ENCODE data around the gene ZBTB8OS.
"Not testable (repeated sequence)": the region's sequence is repeated elsewhere in the genome, so short reads cannot be mapped to it uniquely, and the experiment has no call there.

The ZBTB8OS gene

DNA sequence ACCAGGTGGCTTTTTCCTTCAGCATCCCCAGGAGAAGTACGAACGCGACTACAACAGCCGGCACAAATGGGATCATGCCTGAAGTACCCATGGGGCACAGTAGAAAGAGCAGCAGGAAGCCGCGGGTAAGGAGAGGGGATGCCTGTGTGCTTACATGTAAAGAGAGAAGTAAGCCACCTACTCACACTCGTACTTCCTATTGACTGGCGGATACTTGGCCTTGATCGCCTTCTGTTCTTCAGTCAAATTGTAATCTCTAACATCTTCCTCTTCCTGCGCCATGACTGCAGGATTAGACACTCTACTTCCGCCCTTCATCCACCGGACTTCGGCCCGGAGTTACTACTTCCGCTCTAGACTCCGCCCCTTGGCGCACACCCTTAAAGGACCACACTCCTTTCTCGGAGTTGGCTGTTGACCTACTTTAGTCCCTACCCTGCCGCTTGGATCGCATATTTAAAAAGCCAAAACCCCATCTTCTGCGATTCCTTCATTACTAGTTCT lies at the start of gene ZBTB8OS:
Gene ZBTB8OS (minus strand): TSS at position 303 of the 504 bp plus-strand sequence. CDS start 21 bp downstream, at position 282.
- peak; percentile 95 for DNase-seq (ENCODE audit: low spot score)

DNA sequence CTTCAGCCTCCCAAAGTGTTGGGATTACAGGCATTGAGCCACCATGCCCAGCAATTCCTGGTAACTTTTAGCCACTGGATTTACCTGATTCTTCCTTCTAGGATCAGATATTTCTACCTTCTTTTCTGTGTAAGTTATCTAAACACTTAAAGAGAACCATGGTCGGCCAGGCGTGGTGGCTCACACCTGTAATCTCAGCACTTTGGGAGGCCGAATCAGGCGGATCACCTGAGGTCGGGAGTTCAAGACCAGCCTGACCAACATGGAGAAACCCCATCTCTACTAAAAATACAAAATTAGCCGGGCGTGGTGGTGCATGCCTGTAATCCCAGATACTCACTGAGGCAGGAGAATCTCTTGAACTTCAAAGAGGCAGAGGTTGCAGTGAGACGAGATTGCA lies 46.6 kb upstream of the ZBTB8OS start:
- DNase-seq (ENCODE audit: low spot score), result not testable (repeated sequence)

DNA sequence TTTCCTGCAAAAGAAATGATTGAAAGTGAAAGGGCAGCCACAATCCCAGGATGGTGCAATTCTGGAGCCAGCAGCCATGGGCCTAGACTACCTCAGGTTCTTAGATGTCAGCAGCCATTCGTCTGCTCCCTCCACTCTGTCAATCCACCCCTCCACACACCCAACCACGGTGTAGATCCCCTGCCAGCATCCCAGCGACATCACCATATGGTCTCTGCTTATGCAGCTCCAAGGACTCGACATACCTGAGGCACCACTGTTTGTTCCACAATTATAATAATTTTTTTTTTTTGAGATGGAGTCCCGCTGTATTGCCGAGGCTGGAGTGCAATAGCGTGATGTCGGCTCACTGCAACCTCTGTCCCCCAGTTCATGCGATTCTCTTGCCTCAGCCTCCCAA lies 45.7 kb upstream of the ZBTB8OS start:
- no peak for DNase-seq (ENCODE audit: low spot score)

DNA sequence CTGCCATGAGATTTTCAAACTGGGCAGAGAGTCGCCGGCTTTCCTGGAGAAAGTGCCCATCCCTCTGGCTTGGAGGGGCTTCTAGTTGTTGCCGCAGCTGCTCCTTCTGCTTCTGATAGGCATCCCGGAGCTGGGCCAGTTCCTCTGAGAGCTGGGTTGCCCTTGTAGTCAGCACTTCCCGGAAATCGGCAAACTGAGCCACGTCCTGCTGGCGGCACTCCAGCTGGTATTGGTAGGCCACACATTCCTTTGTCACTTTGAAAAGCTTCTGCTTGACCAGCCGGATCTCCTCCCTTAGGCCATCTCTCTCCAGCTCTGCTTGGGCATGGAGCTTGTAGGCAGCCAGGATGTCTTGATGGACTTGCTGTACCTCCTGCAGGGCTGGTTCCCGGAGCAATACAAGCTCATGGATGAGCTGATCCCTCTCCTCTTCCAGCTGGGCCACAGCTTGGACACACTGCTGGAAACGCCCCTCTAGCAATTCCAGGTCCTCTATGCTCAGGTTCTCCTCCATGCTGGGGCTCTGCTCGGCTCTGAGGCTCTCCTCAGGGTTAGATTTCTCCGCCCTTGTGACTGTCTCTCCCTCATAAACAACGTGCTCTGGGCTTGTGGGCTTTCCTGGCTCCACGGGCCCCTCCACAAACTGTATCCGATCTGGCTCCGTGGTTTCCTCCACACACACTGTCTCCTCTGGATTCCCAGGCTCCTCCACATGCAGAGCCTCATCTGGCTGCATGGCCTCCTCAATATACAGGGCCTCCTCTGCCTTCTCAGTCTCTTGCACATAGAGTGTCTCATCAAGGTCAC lies 45.0 kb upstream of the ZBTB8OS start:
- DNase-seq (ENCODE audit: low spot score), result peak; percentile 37

DNA sequence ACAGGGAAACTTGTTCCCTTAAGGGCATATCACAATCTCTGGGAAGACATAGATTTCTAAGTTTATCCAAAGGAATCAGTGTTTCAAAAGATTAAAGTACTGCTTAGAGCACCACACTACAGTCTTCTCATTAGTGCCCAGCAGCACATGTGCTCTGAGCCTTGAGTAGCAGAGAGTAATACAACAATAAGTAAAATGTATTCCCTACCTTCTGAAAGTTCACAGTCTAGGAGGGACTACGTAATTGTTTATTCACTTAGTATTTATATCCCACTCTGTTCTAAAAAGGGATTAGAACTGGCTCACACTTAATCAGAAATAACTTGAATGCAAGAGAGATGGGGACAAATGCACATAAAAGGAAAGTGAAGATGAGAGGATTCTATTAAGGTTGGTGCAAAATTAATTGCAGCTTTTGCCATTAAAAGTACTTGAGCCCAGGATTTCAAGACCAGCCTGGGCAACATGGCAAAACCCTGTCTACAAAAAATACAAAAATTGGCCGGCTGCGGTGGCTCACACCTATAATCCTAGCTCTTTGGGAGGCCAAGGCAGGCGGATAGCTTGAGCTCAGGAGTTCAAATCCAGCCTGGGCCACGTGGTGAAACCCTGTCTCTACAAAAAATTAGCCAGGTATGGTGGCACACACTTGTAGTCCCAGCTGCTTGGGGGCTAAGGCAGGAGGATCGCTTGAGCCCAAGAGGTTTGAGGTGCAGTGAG lies 43.3 kb upstream of the ZBTB8OS start:
- no peak for DNase-seq (ENCODE audit: low spot score)

DNA sequence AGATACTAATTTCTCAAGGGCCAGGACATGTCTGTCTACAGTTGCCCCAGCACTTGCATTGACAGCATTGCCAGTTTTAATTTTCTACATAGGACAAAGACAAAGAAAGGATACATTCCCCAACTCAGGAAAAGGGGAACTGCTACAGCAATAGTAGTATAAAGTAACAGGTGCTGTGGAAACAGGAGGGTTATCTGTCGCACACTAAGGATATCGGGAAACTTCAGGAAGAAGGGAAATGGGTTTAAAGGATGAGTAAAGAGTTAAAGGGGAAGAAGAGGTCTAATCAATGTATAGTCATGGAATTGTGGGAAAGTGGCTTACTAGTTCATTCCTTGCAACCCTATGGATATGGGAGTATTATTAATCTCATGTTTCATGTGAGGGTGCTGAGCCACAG lies 36.0 kb upstream of the ZBTB8OS start:
- DNase-seq (ENCODE audit: low spot score), result no peak

DNA sequence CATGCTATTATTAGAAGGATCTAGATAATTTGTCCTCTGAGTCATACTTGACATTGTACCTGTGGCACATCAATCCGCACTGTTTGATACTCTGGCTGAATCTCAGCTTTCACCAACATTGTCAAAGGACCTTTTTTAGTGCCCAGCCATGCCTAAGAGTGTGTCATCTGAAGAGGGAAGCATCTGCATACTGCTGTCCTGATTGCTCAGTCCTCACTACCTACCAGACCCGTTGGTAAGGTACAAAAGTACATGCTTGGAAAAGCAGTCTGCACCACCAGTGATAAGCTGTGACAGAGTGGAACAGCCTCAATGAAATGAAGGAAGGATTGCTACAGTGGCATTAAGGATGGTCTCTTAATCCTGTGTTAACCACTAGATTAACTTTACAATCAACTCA lies 35.1 kb upstream of the ZBTB8OS start:
- DNase-seq (ENCODE audit: low spot score), result no peak

DNA sequence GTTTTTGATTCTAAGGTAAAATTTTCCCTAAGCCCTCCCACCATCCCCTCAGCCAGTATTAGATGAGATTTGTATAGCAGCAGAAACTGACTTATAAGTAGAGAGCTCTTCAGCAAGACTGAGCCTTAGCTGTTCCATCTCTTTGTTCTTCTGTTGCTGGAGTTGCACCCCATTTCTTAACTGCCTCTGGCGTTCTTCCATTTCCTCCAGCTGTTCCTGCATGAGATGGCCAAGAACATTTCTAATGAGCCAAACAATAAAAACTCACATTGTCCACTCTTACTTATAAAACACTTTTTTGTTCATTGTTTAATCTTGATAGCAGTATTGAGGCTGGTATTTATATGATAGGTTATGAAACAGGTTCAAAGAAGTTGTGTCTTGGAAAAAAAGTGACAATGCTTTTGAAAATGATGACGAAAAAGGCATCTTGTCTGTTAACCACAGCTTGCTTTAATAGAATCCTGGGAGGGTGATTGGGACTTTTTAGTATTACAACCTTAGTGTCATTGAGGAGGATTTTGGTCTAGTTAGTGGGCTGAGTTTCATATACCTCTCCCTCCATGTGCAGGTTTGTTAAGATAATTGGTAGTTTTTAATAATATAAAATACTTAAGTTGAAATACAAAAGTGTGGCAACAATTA lies 33.9 kb upstream of the ZBTB8OS start:
- no peak for DNase-seq (ENCODE audit: low spot score)

DNA sequence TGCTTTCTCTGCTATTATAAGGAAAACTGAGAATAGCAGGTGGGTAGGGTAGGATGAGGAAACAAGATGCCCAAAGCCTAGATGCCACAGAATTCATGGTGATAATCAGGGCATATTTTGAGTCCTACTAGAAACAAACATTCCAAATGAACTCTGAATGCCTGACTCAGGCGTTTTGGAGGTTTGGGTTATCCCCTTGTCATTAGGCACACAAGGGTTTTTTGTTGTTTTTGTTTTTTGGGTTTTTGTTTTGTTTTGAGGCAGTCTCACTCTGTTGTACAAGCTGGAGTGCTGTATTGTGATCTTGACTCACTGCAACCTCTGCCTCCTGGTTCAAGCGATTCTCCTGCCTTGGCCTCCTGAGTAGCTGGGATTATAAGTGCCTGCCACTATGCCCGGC lies 33.0 kb upstream of the ZBTB8OS start:
- no peak for DNase-seq (ENCODE audit: low spot score)

DNA sequence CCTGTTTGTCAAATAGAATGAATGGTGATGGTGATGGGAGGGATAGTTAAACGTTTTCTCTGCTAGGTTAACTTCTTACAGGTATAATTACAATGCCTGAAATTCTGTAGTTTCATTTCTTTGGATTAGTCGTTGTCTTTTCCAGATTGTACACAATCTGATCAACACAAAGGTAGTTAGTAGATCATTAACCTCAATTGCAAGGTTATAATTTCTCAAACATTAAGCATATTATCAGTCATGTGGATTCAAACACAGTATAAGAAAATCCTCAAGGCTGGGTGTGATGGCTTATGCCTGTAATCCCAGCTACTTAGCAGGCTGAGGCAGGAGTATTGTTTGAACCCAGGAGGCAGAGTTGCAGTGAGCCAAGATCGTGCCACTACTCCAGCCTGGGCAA lies 31.6 kb upstream of the ZBTB8OS start:
- DNase-seq (ENCODE audit: low spot score), result no peak

DNA sequence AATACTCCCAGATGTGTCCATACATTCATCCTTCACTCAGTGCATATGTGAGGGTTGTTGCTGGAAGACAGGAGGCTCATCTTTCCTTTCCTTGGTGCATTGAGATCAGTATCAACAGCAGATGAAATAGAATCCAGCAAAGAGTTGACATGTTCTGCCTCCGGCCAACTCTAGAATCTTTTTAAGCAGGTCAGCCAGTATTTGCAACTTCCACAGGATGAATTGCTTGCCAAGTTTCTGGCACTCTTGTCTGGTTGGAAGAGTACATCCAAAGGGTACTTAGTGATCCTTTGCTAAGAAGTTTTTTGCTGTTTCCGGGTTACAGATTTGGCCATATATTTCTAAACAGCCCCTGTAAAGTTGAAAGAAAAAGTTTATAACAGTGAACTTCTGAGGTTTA lies 31.2 kb upstream of the ZBTB8OS start:
- DNase-seq (ENCODE audit: low spot score), result no peak

DNA sequence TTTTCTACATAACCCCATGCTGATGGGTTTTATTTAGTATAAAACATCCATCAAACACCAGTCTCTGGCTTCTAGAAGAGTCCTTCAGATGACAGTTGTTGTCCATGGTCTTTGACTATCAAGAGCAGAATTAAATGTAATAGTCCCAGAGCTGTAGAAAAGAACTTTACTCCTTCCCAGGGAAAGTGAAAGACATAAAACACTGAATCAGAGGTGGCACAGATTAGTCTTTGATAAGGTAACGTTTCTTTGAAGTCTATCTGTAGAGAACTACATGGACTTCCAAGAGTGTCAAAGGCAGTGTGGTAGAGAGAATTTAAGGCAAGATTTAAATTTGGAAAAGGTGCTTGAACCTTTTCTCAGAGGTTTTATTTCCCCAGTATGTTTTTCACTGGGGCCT lies 30.3 kb upstream of the ZBTB8OS start:
- DNase-seq (ENCODE audit: low spot score), result no peak

DNA sequence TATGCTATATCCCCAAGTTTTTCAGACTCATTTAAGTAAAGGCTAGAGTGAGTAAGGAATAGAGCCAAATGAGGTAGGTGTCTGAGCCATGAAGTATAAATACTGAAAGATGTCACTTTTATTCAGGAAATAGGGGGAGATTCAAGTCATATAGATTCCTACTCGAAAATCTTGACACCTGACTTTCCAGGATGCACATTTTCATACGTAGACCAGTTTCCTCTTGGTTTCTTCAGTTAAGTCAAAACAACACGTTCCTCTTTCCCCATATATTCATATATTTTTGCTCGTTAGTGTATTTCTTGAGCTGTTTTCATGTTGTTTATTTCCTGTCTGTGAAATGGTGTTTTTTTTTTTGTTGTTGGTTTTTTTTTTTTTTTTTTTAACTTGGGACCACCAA lies 29.6 kb upstream of the ZBTB8OS start:
- not testable (repeated sequence) for DNase-seq (ENCODE audit: low spot score)

DNA sequence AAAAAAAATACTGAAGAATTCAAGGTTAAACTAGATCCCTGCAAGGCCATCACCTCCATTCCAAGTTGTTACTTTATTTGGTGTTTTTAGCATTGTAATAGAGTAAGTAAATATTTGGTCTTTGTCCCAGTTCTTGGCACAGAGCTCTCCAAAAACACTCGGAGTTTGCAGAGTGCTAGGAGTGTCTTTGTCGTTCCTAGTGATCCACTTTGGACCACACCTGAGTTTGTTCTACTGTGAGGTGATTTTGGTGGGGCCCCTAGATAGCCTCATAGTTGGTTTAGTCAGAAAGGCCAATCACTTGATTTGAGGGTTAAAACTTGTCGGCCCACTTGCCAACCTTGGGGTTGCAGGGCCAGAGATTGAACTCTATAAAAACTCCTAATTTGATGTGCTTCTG lies 26.6 kb upstream of the ZBTB8OS start:
- DNase-seq (ENCODE audit: low spot score), result no peak

DNA sequence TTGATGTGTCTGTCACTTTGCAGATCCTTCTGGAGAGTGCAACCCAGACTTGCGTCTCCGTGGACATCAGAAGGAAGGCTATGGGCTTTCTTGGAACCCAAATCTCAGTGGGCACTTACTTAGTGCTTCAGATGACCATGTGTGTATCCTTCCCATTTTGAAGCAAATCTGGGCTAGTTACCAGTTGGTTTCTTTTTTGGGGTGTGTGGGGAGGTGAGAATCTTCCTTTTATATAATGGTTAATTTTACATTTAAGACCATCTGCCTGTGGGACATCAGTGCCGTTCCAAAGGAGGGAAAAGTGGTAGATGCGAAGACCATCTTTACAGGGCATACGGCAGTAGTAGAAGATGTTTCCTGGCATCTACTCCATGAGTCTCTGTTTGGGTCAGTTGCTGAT lies 18.4 kb upstream of the ZBTB8OS start:
- DNase-seq (ENCODE audit: low spot score), result not testable (repeated sequence)

DNA sequence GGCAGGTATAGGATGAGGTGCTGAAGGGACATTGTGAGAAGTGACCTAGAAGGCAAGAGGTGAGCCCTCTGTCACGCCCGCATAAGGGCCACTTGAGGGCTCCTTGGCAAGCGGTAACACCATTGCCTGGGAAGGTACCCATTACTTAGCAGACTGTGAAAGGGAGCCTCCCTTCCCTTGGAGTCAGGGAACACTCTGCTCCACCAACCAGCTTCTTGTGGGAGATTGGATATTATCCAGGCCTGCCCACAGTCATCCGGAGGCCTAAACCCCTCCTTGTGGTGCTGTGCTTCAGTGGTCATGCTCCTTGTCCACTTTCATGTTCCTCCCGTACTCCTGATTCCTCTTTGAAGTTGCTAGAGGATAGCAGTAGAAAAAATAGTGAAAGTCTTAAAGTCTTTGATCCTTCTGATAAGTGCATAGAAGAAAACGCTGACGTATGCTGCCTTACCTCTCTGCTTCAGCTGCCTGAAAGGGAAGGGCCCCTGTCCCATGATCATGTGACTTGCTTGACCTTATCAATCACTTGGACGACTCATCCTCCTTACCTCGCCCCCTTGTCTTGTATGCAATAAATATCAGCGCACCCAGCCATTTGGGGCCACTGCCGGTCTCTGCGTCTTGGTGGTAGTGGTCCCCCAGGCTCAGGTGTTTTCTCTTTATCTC lies 16.7 kb upstream of the ZBTB8OS start:
- no peak for DNase-seq (ENCODE audit: low spot score)

DNA sequence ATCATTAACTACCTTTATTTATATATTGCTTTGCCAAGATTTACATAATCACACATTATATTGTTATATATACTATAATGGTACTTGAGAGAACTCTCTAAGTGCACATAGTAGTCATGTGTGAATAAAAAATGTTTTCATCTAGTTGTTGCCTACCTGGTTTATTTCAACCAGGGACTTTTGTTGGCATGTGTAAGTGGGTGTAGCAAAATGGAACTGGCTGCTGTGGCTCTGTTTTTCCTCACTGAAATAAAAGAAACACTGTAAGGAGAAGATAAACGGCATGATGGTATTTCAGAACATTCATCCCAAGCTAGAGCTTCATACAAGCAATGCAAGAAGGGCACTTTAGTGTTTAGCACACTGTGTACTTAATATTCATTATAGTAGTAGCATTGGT lies 15.6 kb upstream of the ZBTB8OS start:
- DNase-seq (ENCODE audit: low spot score), result no peak

DNA sequence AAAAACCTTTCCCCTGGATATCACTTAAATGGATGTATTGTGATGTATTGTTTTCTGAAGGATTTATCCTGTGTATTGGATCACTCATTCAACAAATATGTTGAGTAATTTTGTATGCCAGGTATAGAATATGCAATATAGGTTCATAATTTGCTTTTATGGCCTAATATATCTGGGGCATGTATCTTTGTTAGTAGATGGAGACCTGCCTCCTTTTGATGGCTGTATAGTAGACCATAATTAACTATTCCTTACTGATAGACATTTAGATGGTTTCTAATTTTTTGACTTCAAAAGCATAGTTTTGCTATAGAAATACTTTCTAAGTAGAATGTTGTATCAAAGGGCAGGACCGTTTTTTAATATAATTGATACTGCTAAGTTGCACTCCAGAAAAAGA lies 9.2 kb upstream of the ZBTB8OS start:
- DNase-seq (ENCODE audit: low spot score), result no peak

DNA sequence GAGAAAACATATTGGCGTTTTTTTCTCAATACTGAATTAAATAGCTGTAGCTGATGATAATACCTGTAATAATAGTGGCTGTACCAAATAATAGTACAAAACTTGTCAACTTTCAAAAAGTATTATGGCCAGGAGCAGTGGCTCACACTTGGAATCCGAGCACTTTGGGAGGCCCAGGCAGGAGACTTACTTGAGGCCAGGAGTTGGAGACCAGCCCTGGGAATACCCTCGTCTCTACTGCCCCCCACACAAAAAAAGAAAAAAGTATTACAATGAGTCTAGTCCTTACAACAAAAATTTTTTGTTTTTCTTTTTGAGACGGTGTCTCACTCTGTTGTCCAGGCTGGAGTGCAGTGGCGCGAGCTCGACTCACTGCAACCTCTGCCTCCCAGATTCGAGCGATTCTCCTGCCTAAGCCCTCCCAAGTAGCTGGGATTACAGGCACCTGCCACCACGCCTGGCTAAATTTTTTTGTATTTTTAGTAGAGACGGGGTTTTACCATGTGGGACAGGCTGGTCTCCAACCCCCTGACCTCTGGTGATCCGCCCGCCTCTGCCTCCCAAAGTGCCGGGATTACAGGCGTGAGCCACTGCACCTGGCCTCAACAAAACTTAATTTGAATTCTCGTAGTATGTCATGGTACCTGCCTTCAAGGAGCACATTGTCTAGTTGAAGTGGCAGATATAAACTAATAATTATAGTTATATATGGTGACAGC lies 2.1 kb upstream of the ZBTB8OS start:
- DNase-seq (ENCODE audit: low spot score), result no peak

DNA sequence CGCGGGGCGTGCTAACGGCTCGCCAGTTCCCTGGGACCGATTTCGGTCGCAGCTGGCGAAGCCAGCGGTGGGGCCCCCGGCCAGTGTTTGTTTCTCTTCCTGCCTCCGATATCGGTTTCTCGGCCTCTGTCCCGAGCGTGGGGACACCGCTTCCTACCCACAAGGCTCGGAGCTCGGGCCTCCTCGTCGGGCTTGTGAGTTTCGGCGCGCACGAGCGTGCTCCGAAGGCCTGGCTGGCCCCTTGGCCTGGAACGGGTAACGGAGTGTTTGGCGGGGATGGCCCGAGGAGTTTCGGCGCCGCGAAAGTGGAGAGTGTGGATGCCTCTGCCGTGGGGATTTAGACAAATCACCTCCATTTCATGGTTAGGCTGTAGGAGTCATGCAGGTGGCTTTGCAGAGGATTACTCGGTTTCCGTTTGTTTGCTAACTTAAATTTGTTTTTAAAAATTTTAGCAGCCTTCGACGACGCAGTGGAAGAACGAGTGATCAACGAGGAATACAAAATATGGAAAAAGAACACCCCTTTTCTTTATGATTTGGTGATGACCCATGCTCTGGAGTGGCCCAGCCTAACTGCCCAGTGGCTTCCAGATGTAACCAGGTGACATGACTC lies 1.2 kb upstream of the ZBTB8OS start:
- DNase-seq (ENCODE audit: low spot score), result no peak

DNA sequence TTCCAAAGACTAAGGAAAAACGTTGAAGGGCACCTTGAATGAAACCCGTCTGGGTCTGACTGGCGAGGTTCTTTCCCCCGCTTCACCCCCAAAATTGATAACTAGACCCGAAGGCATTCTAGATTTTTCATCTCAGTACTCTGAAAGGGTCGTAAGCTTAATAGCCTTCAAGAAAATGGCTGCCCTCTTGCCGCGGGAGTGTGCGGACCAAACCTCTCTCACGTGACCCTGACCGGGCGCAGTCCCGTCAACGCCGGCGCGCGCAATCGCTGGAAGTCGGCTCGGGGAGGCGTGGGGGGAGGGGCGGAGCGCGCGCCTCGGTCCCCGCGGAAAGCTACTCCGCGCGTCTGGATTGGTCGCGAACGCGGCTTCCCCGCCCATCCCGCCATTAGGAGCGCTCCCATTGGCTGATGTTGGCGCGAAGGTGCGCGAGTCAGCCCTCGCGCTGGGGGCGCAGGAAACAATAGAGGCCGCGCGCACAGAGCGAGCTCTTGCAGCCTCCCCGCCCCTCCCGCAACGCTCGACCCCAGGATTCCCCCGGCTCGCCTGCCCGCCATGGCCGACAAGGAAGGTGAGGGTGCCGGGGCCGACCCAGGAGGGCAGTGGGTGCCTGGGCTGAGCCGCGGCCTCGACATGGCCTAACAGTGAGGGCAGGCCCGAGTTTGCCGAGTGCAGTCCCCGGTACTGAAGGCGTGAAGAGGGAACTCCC lies 556 bp upstream of the ZBTB8OS start, which contains the start of gene RBBP4:
Gene RBBP4 (plus strand): TSS at position 457 of the 709 bp plus-strand sequence. CDS start 99 bp downstream, at position 556.
- DNase-seq (ENCODE audit: low spot score), result peak; percentile 97

Measured in hematopoietic multipotent progenitor cell treated with erythropoietin and hydrocortisone succinate and interleukin-3 and kit ligand, for 15 days (in vitro differentiated cells).